Stimulated activated CD4-positive, alpha-beta T cell treated with anti-CD3 and anti-CD28 coated beads, Interleukin-15, amount 100 ng/mL, for 48 hours (primary cell): ENCODE measurements around the gene FAM9C.

Experiments used
- DNase-seq, 2 donors: peaks; one replicate each; pipeline ENCODE4 v3.0.0-alpha.2; 2020; ENCODE audit warnings: low read depth in 2 of 2

Gene FAM9C

GRCh38 chrX:13007519-13008188 is 36.8 kb downstream of the FAM9C start:
- no peak for DNase-seq

GRCh38 chrX:13005661-13006473 is 38.6 kb downstream of the FAM9C start:
- no peak for DNase-seq

DNA sequence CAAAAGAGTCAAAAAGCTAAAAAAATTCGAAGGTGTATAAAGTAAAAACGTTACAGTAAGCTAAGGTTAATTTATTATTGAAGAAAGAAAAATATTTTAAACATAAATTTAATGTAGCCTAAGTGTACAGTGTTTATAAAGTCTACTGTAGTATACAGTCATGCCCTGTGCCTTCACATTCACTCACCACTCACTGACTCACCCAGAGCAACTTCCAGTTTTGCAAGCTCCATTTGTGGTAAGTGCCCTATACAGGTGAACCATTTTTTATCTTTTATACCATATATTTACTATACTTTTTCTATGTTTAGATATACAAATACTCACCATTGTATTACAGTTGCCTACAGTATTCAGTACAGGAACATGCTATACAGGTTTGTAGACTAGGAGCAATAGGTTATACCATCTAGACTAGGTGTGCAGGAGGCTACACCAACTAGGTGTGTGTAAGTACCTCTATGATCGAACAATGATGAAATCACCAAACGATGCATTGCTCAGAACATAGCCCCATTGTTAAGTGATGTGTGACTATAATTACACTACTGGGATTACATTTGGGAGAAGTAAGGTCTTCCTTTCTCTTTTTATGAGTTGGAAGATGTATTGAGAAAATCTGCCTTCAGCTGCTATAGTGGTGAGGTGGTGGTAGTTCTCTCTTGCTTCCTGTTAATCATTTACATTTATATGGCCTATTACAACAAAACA is 42.3 kb downstream of the FAM9C start:
- DNase-seq = no peak

DNA sequence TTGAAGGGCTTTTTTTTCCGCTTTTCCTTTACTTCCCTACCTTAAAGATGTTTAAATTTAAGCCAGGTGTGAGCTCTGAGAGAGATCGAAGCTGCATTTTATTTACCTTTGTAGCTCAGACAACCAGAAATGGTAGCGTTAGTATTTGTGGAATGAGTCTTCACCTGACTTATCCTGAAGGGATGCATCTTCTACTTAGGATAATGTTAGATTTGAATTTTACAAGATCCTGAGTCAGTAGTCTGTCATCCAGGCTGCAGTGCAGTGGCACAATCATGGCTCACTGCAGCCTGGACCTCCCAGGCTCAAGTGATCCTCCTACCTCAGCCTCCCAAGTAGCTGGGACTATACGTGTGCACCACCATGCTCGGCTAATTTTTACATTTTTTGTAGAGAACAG is 43.3 kb downstream of the FAM9C start:
- DNase-seq = no peak

DNA sequence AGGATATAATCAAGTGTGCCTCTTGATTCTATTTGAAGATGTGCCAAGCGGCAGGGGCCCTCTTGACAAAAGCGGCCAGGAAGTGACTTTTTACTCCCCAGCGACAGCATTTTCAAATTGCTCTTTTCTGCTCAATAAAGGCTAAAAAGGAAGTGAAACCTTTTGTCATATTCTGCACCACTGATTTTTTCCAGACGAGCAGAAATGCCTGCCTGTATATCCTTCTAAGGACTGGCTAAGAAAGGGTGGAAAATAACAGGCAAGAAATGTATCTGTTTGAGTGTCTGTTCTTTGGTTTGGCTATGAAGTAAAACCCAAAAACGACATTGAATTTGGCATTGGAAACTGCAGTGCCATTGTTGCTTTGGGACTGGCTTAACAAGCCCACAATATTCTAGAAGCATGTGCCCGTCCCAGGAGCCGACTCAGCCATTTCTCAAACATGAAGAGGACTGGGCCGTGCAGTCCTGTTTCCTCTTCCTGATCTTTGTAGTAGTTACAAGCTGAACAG is 44.1 kb downstream of the FAM9C start:
- DNase-seq = no peak

- DNase-seq = peak in 1 of 2 donors; percentile 47
These were observed 45.0 kb downstream of the FAM9C start for GRCh38 chrX:12999422-12999821.

DNA sequence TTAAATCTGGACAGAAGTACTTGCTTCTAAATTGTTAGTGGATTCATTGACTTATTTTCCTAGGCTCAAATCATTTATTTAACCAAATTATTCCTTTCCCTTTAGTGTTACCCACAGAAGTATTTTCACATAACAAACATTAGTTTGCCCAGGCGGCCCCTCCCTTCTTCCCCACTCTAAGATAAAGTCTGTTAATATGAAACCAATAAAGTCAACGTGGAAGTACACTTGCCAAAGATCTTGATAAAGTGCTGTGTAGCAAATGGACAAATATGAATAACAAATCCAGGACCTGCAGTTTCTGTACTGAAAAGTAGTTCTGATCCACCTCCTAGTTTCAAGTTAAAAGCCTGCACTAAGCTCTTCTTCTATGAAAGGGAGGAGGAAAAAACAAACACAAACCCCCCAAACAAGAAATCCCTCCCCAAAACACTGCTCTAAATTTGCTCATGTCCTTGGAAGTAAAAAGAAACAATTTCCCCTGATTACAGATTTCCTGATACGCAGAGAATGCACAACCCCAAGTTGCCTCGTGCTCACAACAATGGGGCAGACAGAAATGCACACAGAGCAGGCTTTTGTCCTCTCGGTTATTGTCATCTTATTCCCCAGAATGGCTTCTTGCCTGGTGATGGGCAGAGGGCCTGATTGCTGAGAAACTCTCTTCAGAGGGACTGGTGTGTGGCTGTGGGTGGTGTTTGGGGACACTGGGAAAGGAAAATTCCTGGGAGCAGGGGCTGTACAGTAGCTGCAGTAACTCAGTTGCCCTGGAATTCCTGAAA is 46.3 kb downstream of the FAM9C start:
- no peak for DNase-seq

- DNase-seq = no peak
These were observed 47.4 kb downstream of the FAM9C start for GRCh38 chrX:12996934-12997435.

- no peak for DNase-seq
These were observed 50.1 kb downstream of the FAM9C start for GRCh38 chrX:12994321-12994720.

DNA sequence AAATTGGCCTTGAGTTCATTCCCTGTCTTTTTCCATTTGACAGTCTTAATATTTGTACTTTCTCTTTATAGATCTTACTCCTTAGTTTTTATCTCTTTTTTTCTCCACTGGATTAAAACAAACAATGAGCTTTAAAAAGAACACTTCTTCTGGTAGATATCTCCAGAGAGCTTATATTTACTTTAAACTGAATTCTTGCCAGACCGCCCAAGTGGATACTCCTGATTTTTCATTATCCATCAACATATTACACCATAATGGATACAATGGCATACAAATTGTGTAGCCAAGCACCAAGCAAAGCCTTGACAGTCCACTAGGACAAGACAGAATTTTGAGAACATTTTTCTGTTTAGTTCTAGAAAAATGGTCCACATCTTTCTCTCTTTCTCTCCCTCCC is 50.6 kb downstream of the FAM9C start:
- DNase-seq = no peak

DNA sequence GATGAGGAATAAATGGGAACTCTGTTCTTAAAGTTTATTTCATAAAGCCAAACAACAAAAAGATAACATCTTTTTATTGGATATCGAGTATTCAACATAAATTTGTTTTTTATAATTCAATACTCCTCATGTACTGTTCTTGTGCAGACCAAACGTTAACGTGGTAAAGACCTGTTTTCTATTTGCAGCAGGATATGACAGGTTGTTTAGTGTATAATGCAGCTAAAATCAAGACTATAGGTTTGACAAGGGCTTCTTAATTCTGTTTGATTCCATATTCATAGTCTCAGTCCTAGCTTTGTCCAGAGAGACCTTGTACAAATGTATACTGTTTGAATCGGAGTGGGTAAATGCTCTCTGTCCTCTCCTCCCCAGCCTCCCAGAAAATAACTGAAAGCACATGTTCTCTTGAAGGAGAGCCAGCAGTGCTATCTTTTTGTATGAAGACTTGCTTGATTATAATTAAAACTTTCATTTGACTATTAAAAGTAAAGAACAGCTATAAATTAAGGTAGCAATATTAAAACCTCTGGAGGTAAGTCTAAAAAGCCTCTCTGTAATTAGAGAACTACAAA is 51.8 kb downstream of the FAM9C start:
- no peak for DNase-seq

DNA sequence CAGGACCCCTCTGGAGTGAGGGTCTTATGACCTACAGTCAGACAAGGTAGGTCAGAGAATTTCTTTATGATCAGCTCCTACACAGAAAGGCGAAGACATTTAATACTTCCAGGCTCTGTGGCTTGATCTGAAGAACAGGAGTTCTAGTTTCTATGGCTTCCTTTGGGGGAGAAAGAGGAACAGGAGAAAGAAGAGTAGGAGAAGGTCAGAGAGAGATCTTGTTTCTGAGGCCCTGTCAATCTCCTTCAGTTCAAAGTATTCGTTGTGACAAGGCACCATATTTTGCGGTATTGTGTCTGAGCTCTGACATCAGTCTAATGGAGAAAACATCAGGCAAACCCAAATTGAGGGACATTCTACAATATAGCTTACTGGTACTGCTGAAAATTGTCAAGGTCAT is 52.8 kb downstream of the FAM9C start:
- DNase-seq = no peak

GRCh38 chrX:12989461-12989860 is 55.0 kb downstream of the FAM9C start:
- no peak for DNase-seq

GRCh38 chrX:12988797-12989196 is 55.6 kb downstream of the FAM9C start:
- DNase-seq = no peak

GRCh38 chrX:12987900-12988594 is 56.4 kb downstream of the FAM9C start:
- no peak for DNase-seq

DNA sequence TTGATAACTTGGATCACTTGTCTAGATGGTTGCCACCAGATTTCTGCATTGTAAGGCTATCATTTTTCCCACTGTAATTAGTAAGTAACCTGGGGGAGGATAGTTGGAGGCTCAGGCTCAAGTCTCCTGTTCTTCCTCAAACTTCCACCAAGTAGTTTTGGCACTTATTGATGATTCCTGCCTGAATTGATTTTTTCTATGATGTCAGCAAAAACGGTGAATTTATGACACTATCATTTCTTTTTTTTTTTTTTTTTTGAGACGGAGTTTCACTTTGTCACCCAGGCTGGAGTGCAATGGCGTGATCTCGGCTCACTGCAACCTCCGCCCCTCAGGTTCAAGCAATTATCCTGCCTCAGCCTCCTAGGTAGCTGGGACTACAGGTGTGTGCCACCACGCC is 57.1 kb downstream of the FAM9C start:
- DNase-seq = no peak

- DNase-seq = no peak
These were observed 57.5 kb downstream of the FAM9C start for GRCh38 chrX:12986886-12987285.

DNA sequence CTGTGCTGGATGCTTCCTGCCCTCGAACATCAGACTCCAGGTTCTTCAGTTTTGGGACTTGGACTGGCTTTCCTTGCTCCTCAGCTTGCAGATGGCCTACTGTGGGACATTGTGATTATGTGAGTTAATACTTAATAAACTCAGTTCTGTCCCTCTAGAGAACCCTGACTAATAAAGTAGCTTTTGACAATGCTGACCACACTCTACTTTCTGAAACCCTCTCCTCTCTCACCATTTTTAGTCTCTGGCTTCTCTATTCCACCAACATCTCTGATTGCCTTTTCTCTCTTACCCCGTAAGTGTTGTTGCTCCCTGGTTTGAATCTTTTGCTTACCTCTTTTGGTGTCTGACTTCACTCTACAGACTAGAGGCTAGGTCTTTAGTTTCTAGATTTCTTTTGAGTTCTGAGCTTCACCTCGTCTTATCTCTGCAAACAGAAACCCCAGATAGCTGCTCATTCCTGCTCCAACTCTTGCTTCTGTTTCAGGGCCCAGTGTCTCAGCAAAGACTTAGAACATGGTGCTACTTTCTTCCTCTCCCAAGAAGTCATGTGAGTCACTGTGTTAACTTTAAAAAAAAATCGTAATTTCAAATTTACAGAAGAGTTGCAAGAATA is 58.1 kb downstream of the FAM9C start:
- no peak for DNase-seq
